Fibroblast of the aortic adventitia (primary cell): ENCODE results near the gene BMAL1. TPM values are rescaled to one million over a fixed set of nuclear protein-coding genes. Genes with fewer than 3 reads are reported as not detected.

Experiments used
- DNase-seq: peaks from one replicate; pipeline ENCODE4 v3.0.0-alpha.2; 2010; ENCODE audit warnings: low read depth
- H3K4me3 ChIP-seq: 2 replicates; pipeline ENCODE4 v1.5.1; 2011; ENCODE audit warnings: low read depth, mild to moderate bottlenecking, control low read depth, low read length, moderate library complexity
- CTCF ChIP-seq: IDR thresholded peaks from 2 replicates; pipeline ENCODE4 v1.5.1; 2011; ENCODE audit warnings: mild to moderate bottlenecking, low read length, control low read depth, inconsistent platforms; ENCODE audit not compliant: insufficient read depth
- total RNA-seq: library from RNA; depleted of rRNA; stranded (reverse); fragments of >200 nt; gene quantifications from 2 replicates; pipeline ENCODE4 v1.2.3, GENCODE V29; 2012; ENCODE audit warnings: low replicate concordance

Gene BMAL1
- total RNA-seq, result 5.5 and 6.1 TPM in 2 replicates

DNA sequence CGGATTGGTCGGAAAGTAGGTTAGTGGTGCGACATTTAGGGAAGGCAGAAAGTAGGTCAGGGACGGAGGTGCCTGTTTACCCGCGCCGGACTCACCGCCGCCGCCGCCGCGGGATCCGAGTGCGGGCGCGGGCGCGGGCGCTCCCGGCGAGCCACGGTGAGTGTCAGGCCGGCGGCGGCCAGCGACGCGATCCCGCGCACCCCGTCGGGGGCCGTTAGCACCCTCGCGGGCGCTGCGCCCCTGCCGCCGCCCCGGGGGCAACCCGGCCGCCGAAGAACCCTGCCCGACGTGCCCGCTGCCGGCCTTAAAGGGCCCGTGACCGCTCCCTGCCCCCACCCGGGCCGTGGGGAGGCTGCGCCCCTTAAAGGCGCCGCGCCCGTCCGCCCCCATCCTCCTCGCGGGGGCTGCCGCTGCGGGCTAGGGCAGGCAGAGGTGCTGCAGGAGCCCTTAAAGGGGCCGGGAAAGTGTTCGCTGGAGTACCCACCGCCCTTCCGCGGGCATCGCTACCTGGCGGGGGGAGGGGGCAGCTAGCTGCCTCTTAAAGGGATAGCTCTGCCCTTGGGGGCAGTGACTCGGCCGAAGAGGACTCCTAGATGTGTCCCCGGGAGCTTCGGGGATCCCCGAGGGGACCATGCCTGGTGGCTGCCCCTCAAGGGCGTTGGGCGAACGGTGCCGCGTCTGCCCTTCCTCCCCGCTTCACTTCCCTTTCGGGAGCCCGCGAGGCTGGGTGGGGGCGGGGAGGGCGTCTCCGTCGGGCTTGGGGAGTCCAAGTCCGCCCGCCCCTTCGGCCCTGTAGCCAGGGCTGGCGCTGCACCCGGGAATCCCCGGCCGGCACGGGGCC lies at the start of gene BMAL1:
BMAL1 (plus strand) TSS at position 23 of the 841 bp plus-strand sequence. CDS start 76,519 bp downstream, outside the sequence.
- TF ChIP-seq CTCF, result no peak
- DNase-seq, result peak; percentile 14
- H3K4me3 ChIP-seq, result peak within 1 kb of the TSS; percentile 87

DNA sequence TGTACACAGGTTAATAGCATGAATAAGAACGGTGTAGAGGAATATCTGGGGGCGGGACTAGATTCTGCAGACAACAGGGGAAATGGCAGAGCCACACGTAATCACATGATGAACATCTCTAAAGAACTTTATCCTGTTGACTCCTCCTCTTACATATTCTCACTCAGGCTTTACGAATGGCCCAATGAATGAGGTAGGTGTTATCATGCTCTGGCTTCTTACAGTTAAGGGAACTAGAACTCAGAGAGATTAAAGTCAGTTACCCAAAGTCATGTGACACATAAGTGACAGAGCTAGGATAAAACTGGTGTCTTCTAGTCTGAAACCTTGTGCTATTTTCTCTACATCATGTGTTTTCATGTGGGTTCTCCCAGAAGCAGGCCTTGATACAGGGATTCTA lies 49.0 kb upstream of the BMAL1 start:
- no peak for TF ChIP-seq CTCF
- H3K4me3 ChIP-seq, result no peak overlapping the region

GRCh38 chr11:13229136-13229535 lies 48.5 kb upstream of the BMAL1 start:
- no peak for TF ChIP-seq CTCF
- H3K4me3 ChIP-seq, result no peak overlapping the region
- DNase-seq, result no peak

More for the DNA sequence above, 49.0 kb upstream of the BMAL1 start:
- DNase-seq, result no peak

DNA sequence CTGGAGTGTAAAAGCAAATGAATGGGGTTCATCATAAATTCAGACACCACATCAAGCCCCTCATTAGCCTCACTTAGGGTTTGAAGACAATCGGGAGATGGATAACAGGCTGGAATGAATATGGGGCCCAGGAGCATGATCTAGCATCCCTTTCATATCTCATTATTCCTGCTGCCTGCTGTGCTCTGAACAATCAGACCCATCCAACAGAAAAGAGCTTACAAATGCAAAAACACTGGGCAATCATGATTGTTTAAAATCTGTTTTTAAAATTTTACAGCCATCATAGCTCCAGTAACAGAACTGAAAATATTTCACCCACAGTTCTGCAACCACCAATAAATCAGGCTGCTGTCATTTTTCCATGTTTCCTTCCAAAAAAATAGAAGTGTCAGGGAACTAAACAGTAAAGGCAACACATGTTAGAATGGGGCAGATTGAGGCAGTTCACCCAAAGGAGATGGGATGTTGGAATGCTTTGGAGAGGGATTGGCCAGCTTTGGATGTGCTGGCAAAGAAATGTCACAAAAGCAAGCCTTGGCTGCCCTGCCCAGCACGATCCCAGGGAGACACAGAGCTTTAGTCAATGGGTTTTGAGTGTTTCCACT lies 47.8 kb upstream of the BMAL1 start:
- peak; percentile 62 for DNase-seq
- no peak overlapping the region for H3K4me3 ChIP-seq

DNA sequence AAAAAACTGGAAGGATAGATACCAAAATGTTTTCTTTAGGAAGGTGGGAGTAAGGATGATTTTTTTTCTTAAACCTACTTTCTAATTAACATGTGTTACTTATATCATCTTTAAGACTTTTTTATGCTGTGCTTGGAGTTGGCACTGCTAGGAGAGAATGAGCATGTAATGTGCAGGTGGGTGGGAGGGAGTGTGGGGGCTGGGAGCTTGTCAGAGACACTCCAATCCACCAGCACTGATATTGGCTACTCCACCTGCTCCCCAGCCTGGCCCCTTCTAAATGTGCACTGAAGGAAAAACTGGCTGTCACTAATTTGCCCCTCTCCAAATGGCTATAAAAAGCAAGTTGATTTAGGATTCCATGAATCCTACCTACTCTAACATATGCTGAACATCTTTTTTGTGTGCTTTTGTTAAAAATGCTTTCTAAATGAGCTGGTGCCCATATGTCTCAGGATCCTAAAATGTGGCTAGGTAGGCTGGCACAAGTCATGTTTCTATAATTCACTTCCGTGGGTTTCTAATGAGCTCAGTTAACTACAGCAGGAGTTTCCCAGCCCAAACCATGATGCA lies 44.3 kb upstream of the BMAL1 start:
- no peak overlapping the region for H3K4me3 ChIP-seq
- DNase-seq, result no peak
- no peak for TF ChIP-seq CTCF

More for the DNA sequence above, 47.8 kb upstream of the BMAL1 start:
- TF ChIP-seq CTCF, result no peak

DNA sequence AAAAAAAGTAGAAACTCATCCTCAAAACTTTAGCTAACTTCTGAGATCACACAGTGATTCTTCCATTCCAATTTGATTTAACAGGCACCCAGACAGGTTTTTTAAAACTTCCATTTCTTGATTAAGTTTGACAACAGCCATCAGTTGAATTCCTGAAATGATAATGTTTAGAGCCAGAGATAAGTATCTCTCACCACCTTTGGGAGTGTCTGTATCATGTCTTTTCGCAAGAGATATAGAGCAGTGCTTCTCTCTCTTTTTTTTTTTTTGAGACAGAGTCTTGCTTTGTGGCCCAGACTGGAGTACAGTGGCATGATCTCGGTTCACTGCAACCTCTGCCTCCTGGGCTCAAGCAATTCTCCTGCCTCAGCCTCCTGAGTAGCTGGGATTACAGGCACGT lies 41.7 kb upstream of the BMAL1 start:
- no peak for DNase-seq
- TF ChIP-seq CTCF, result no peak
- H3K4me3 ChIP-seq, result no peak overlapping the region
